HepG2 (cell line): ENCODE data around the gene ZNF705A. TPM values are rescaled to one million over a fixed set of nuclear protein-coding genes. Genes with fewer than 3 reads are reported as not detected.
"Not testable (repeated sequence)": the region's sequence is repeated elsewhere in the genome, so short reads cannot be mapped to it uniquely, and the experiment has no call there.

Experiments
- ATAC-seq: fragments of 200-7000 bp; cut with Tn5 transposase; 3 replicates; pipeline ENCODE4 v1.9.1; 2020; ENCODE audit warnings: mild to moderate bottlenecking, moderate library complexity
- BruUV-seq: library from RNA; stranded (reverse); fragments of 400-500 nt; replicated peaks from 2 replicates; lab custom pipeline; 2021; lab: Mats Ljungman, UMichigan
- CTCF ChIA-PET: fragments of 300-600 bp; formaldehyde crosslinking; extraction: SDS; loops from one replicate; lab custom pipeline; 2021; ENCODE audit warnings: low total read pairs, inconsistent platforms, low intra/inter-chr PET ratio; lab: Yijun Ruan, JAX
- POLR2A ChIA-PET: fragments of 350-600 bp; sonication (Branson Sonifier 250); formaldehyde crosslinking; loops from one replicate; lab custom pipeline; 2020; ENCODE audit warnings: antibody characterized with exemption, inconsistent platforms; lab: Yijun Ruan, JAX
- DNase-seq: peaks from one replicate; pipeline ENCODE4 v3.0.0-alpha.2; 2015; ENCODE audit warnings: low spot score
- FAIRE-seq: peaks from 3 replicates; lab custom pipeline; 2011; peaks lifted over from hg19 to GRCh38; lab: Jason Lieb, UNC
- H2AFZ ChIP-seq: one replicate; pipeline ENCODE4 v1.6.1; 2011; ENCODE audit warnings: low read length, inconsistent platforms
- H3K27ac ChIP-seq: fragments of 300-600 bp; 3 replicates; pipeline ENCODE4 v1.8.0; 2011; ENCODE audit warnings: mixed run types, mild to moderate bottlenecking, mixed read lengths, low read length, inconsistent platforms; ENCODE audit not compliant: insufficient read depth; ENCODE audit errors: extremely low read length
- H3K27me3 ChIP-seq, 2 experiments: fragments of 200-600 bp in 1 of 2; 2 replicates in 1 of 2; 3 replicates in 1 of 2; pipeline versions ENCODE4 v1.6.0 to v1.8.0; 2011; ENCODE audit warnings: low read length in 2 of 2, mild to moderate bottlenecking in 2 of 2, moderate library complexity in 2 of 2, inconsistent platforms in 1 of 2; ENCODE audit not compliant: insufficient read depth in 2 of 2, control insufficient read depth in 1 of 2
- H3K36me3 ChIP-seq, 2 experiments: fragments of 200-600 bp in 1 of 2; replicated peaks in 1 of 2; 2 replicates in 1 of 2; 3 replicates in 1 of 2; pipeline versions ENCODE4 v1.5.1 to v1.8.0; 2011; ENCODE audit warnings: low read length in 2 of 2, inconsistent platforms in 1 of 2; ENCODE audit not compliant: insufficient read depth in 2 of 2, control insufficient read depth in 1 of 2
- H3K4me1 ChIP-seq: 2 replicates; pipeline ENCODE4 v1.5.1; 2012; ENCODE audit warnings: low read length, inconsistent platforms; ENCODE audit not compliant: insufficient read depth
- H3K4me2 ChIP-seq: 2 replicates; pipeline ENCODE4 v1.6.0; 2011; ENCODE audit warnings: low read depth, low read length, inconsistent platforms
- H3K4me3 ChIP-seq, 3 experiments: fragments of 200-600 bp in 1 of 3; sonication (generic), shearing (Covaris generic) in 1 of 3; replicated peaks in 1 of 3; 2 replicates each; pipeline ENCODE4 v1.5.1; 2011 to 2016; ENCODE audit warnings: low read length in 3 of 3, inconsistent platforms in 2 of 3, low read depth in 2 of 3, mild to moderate bottlenecking in 2 of 3, control low read depth in 1 of 3, mixed read lengths in 1 of 3; ENCODE audit not compliant: insufficient read depth in 1 of 3
- H3K79me2 ChIP-seq: one replicate; pipeline ENCODE4 v1.6.1; 2011; ENCODE audit warnings: low read length, inconsistent platforms; ENCODE audit not compliant: insufficient read depth
- H3K9ac ChIP-seq: 2 replicates; pipeline ENCODE4 v1.6.0; 2011; ENCODE audit warnings: mild to moderate bottlenecking, low read depth, low read length, inconsistent platforms; ENCODE audit not compliant: insufficient read depth
- H3K9me3 ChIP-seq: 2 replicates; pipeline ENCODE4 v1.5.1; 2012; ENCODE audit warnings: mild to moderate bottlenecking, low read length
- H4K20me1 ChIP-seq: 2 replicates; pipeline ENCODE4 v1.6.0; 2011; ENCODE audit warnings: inconsistent platforms, mild to moderate bottlenecking, low read length, moderate library complexity; ENCODE audit not compliant: insufficient read depth
- whole genome bisulfite sequencing: methylation state at CpG from one replicate; pipeline ENCODE4 v1.1.6; 2017; ENCODE audit warnings: low lambda C conversion rate; 5-methylcytosine and 5-hydroxymethylcytosine counted together
- in situ Hi-C: cut with HindIII; loops from 2 replicates; pipeline ENCODE4 v1.10.0; 2017; ENCODE audit warnings: low pct_unique_long_range_greater_than_20kb; ENCODE audit not compliant: extremely low pct_ligation_motif_present
- intact Hi-C: fragments of 100-400 bp; cut with micrococcal nuclease; formaldehyde crosslinking; loops from one replicate; pipeline ENCODE4 v1.10.0; 2022; ENCODE audit not compliant: unreplicated experiment
- polyA plus RNA-seq, 8 experiments: library from polyadenylated mRNA; depleted of rRNA in 3 of 8; stranded (reverse) in 7 of 8; unstranded in 1 of 8; fragments of >200 nt; fragmentation: Illumina TruSeq in 4 of 8; extraction: Trizol in 4 of 8; gene quantifications; 2 replicates each; pipeline versions ENCODE4 v1.2.1 to v1.2.3, GENCODE V29; 2011 to 2016; ENCODE audit warnings: low read depth in 4 of 8, missing spikeins in 1 of 8, mixed read lengths in 1 of 8; ENCODE audit not compliant: insufficient read depth in 1 of 8
- total RNA-seq, 5 experiments: library from RNA; depleted of rRNA; stranded (reverse); fragments of >200 nt; fragmentation: Illumina TruSeq; extraction: Trizol; gene quantifications; 2 replicates each; pipeline ENCODE4 v1.2.3, GENCODE V29; 2016; ENCODE audit warnings: low read depth in 1 of 5

Gene ZNF705A
- total and polyA plus RNA-seq, 2 of the 13 experiments (the other 11 are each of a cell fraction or from before 2014, with no cell fraction given): not detected

GRCh38 chr12:8229486-8229885 is 72.7 kb downstream of the ZNF705A start:
- DNase-seq, intact Hi-C loops, H3K9me3 ChIP-seq, H3K27ac ChIP-seq, H3K4me3 ChIP-seq, H3K79me2 ChIP-seq, H3K4me2 ChIP-seq, CTCF ChIA-PET, H3K27me3 ChIP-seq, H3K36me3 ChIP-seq, BruUV-seq, H4K20me1 ChIP-seq, POLR2A ChIA-PET, H3K9ac ChIP-seq, ATAC-seq, H2AFZ ChIP-seq, FAIRE-seq, H3K4me1 ChIP-seq: not testable (repeated sequence)
- WGBS: 39% methylated on average over 7 of the region's 7 CpGs
- in situ Hi-C loops: loop anchor here (25.0 kb wide), 1 partner anchor 117 kb away; the partner anchor contains the start of gene CLEC4A

Other genes with a start within 250 kb of the ZNF705A start
- gene SLC2A3, start 220.8 kb upstream of the ZNF705A start, total RNA-seq (2016; rRNA removed; fragmentation: Illumina TruSeq; extraction: Trizol): 22.6 and 39.3 TPM in 2 replicates
- 282 and 580 TPM in 2 replicates for gene SLC2A3, start 220.8 kb upstream of the ZNF705A start, polyA plus RNA-seq (2011; rRNA removed)
- 2.2 and 3.0 TPM in 2 replicates for gene FOXJ2, start 124.3 kb upstream of the ZNF705A start, total RNA-seq (2016; rRNA removed; fragmentation: Illumina TruSeq; extraction: Trizol)
- gene FOXJ2, start 124.3 kb upstream of the ZNF705A start, polyA plus RNA-seq (2011; rRNA removed): 2.4 and 2.9 TPM in 2 replicates
- not detected in 2 replicates for gene C3AR1, start 90.7 kb upstream of the ZNF705A start, total RNA-seq (2016; rRNA removed; fragmentation: Illumina TruSeq; extraction: Trizol)
- gene C3AR1, start 90.7 kb upstream of the ZNF705A start, polyA plus RNA-seq (2011; rRNA removed): not detected in 2 replicates
- 28.4 and 33.8 TPM in 2 replicates for gene NECAP1, start 74.7 kb upstream of the ZNF705A start, total RNA-seq (2016; rRNA removed; fragmentation: Illumina TruSeq; extraction: Trizol)
- gene NECAP1, start 74.7 kb upstream of the ZNF705A start, polyA plus RNA-seq (2011; rRNA removed): 17.7 and 24.4 TPM in 2 replicates
- not detected in 2 replicates for gene CLEC4A, start 33.4 kb upstream of the ZNF705A start, total RNA-seq (2016; rRNA removed; fragmentation: Illumina TruSeq; extraction: Trizol)
- 0.50 and 0.55 TPM in 2 replicates for gene CLEC4A, start 33.4 kb upstream of the ZNF705A start, polyA plus RNA-seq (2011; rRNA removed)
- gene FAM90A1, start 70.6 kb downstream of the ZNF705A start, total RNA-seq (2016; rRNA removed; fragmentation: Illumina TruSeq; extraction: Trizol): not detected in 2 replicates
- not detected in 2 replicates for gene FAM90A1, start 70.6 kb downstream of the ZNF705A start, polyA plus RNA-seq (2011; rRNA removed)